Stimulated activated CD4-positive, alpha-beta T cell treated with anti-CD3 and anti-CD28 coated beads, Interleukin-4, amount 100 ng/mL, for 48 hours (primary cell): ENCODE measurements around the gene AGAP6.
"Not testable (repeated sequence)": the region's sequence is repeated elsewhere in the genome, so short reads cannot be mapped to it uniquely, and the experiment has no call there.

Experiments
- DNase-seq, 2 donors: peaks; one replicate each; pipeline ENCODE4 v3.0.0-alpha.2; 2020; ENCODE audit warnings: low read depth in 2 of 2

The AGAP6 gene

GRCh38 chr10:50024716-50025383 is 36.6 kb downstream of the AGAP6 start:
- DNase-seq, result not testable (repeated sequence)

DNA sequence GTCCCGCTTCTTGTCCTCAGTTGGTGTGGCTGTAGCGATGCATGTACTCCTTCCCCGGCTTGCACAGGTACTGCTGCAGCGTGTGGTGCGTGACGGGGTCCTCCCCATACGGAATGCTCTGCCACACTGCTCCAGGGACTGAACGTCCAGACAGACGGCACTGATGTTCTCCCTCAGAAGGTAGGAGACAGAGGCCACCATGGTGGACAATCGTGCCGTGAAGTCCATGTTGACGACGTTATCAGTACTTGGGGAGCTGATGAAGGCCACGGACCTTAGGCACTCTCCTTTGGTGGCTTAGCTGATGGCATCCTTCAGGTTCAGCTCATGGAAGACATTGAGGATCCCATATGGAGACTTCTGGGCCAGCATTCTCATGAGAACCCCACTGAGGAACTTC is 37.4 kb downstream of the AGAP6 start:
- no peak for DNase-seq

DNA sequence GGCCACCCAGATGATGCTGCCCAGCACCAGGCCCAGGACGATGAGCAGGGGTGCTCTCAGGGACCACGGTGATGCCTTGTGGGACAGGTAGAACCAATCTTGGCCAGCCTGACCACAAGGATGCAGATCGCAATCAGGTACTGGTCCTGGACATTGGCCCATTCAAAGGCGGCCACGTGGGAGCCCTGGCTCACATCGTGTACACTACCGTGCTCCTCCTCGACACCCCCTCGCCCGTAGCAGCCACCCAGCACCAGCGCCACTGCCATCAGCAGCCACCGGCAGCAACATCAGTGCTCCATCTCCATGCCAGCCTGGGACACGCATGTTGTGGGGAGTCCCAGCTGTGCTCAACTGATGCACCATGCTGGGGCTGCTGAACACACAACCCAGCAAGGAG is 39.0 kb downstream of the AGAP6 start:
- DNase-seq, result no peak

DNA sequence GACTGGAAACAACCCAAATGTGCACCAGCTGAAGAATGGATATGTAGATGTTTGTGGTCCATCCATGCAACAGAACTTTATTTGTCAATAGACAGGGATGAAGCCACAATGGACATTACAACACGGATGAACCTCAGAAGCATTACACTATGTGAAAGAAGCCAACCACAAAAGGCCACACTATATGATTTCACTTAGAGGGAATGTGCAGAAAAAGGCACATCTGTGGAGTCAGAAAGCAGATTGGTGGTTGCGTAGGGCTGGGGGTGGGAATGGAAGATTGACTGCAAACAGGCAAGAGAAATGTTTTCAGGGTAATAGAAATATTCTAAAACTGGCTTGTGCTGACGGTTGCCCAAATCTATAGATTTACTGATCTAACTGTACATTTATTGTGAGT is 45.3 kb downstream of the AGAP6 start:
- no peak for DNase-seq

- not testable (repeated sequence) for DNase-seq
Observed at GRCh38 chr10:50035337-50035736, 47.1 kb downstream of the AGAP6 start.

DNA sequence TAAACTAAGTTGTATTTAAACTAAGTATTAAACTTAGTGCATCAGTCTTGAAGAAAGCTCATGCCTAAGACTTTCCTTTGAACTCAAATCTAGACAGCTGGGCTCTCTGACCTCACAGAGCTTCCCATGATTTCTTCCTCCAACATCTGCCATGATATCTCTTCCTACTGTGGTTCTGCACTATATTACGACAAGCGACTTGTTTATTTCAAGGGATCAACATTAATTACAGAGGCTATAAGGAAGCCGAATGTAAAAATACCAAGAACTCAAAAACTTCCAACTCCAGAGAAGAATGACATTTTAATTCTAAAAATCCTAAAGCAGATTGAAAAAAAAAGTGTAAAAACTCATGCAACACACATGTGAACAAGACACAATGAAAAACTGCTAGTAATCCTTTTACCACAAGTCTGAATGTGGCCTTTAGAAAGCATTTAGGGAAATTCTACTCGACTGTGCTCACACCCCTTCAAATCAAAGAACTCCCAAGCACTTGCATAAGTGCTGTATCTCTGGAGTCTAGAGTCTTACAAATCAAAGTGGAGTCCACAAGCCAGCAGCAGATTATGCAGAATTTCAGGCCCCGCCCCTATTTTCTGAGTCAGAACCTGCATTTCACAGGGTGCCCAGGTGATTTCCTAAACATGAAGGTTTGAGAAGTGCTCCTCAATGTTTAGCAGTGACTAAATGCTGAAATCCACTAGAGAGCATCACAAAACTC is 56.9 kb downstream of the AGAP6 start:
- DNase-seq, result no peak

DNA sequence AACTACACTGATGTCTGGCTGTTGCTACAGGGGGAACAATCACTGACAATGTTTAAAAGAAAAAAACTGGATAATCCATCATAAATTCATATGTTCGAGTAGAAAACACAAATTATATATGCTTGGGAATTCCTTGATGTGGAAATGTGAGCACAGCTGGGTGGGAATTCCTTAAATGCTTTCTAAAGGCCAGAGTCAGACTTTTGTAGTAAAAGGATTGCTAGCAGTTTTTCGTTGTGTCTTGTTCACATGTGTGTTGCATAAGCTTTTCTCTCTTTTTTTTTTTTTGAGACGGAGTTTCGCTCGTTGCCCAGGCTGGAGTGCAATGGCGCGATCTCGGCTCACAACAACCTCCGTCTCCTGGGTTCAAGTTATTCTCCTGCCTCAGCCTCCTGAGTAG is 58.3 kb downstream of the AGAP6 start:
- not testable (repeated sequence) for DNase-seq

- not testable (repeated sequence) for DNase-seq
Observed at GRCh38 chr10:50047594-50047993, 59.4 kb downstream of the AGAP6 start.

GRCh38 chr10:50051995-50052660 is 63.9 kb downstream of the AGAP6 start:
- not testable (repeated sequence) for DNase-seq

GRCh38 chr10:50052778-50053376 is 64.7 kb downstream of the AGAP6 start:
- DNase-seq, result not testable (repeated sequence)

GRCh38 chr10:50055494-50056292 is 67.5 kb downstream of the AGAP6 start:
- DNase-seq, result not testable (repeated sequence)

DNA sequence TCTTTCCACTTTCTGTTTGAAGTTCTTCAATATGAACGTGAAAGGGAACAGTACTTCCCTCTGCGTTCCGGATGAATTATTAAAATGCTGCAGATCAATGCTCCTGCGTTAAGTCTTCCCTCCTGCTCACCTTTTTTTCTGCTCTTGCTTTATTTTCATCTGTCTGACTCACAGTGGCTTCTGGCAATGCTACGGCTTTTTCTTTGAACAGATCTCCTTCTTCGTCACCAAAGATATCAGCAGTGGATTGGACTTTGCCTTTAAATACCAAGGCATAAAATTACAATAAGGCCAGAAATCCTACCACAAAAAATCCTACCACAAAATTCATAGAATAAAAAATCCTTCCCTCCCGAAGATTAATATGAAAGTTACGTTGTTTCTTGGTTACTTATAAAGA is 68.4 kb downstream of the AGAP6 start:
- DNase-seq, result not testable (repeated sequence)

DNA sequence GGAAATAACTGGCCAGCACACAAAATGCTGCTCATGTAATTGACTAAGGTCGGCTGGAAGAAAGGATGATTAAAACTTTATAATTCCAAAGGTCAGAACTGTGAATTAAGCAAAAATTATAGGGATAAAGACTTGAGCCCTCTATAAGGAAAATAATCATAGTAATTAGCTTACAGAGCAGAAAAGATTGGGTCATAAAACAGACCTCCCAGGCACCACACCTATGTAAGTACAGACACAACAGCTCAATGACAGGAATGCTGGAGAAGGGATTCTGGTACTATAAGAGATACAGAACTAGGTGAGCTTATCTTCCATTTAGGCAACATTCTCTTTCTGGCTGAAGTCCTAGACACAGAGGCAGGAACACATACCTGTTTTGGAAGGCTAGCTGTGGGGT is 70.5 kb downstream of the AGAP6 start:
- DNase-seq, result not testable (repeated sequence)

- DNase-seq, result not testable (repeated sequence)
Observed at GRCh38 chr10:50059946-50060345, 71.7 kb downstream of the AGAP6 start.
